B cell (primary cell): ENCODE data around the gene KRT14.

ENCODE experiments used
- EZH2 ChIP-seq: IDR thresholded peaks from 2 replicates; pipeline ENCODE4 v1.6.1; 2012; ENCODE audit warnings: borderline replicate concordance, low read depth, mild to moderate bottlenecking, moderate library complexity, low read length; ENCODE audit not compliant: insufficient read depth, poor library complexity, severe bottlenecking
- TF ChIP-seq, protein P1 (sequence below): fragments of 200-600 bp; IDR thresholded peaks from one replicate; pipeline ENCODE4 v1.8.0; 2022; ENCODE audit warnings: antibody characterized with exemption, mild to moderate bottlenecking

GRCh38 chr17:41547921-41548843 is 38.5 kb downstream of the KRT14 start:
- TF ChIP-seq, protein P1, sequence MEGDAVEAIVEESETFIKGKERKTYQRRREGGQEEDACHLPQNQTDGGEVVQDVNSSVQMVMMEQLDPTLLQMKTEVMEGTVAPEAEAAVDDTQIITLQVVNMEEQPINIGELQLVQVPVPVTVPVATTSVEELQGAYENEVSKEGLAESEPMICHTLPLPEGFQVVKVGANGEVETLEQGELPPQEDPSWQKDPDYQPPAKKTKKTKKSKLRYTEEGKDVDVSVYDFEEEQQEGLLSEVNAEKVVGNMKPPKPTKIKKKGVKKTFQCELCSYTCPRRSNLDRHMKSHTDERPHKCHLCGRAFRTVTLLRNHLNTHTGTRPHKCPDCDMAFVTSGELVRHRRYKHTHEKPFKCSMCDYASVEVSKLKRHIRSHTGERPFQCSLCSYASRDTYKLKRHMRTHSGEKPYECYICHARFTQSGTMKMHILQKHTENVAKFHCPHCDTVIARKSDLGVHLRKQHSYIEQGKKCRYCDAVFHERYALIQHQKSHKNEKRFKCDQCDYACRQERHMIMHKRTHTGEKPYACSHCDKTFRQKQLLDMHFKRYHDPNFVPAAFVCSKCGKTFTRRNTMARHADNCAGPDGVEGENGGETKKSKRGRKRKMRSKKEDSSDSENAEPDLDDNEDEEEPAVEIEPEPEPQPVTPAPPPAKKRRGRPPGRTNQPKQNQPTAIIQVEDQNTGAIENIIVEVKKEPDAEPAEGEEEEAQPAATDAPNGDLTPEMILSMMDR = no peak
- no peak for TF ChIP-seq EZH2
